HFFc6 (cell line): Measurements from ENCODE around the gene C18orf63. TPM values are rescaled to one million over a fixed set of nuclear protein-coding genes. Genes with fewer than 3 reads are reported as not detected.
"Not testable (repeated sequence)": the region's sequence is repeated elsewhere in the genome, so short reads cannot be mapped to it uniquely, and the experiment has no call there.

ENCODE experiments used
- DNase-seq: peaks from one replicate; pipeline ENCODE4 v3.0.0-alpha.2; 2018
- H3K27ac Mint-ChIP-seq: 2 replicates; pipeline ENCODE4 v1.8.0; 2020; ENCODE audit warnings: mild to moderate bottlenecking, mixed read lengths
- H3K27me3 Mint-ChIP-seq: 2 replicates; pipeline ENCODE4 v1.8.0; 2021; ENCODE audit warnings: mild to moderate bottlenecking, moderate library complexity, mixed read lengths; ENCODE audit not compliant: insufficient read depth
- H3K36me3 Mint-ChIP-seq: 2 replicates; pipeline ENCODE4 v1.8.0; 2021; ENCODE audit warnings: low read depth, mixed read lengths
- H3K4me1 Mint-ChIP-seq: 2 replicates; pipeline ENCODE4 v1.8.0; 2020; ENCODE audit warnings: low read depth, mixed read lengths
- H3K4me3 Mint-ChIP-seq: 2 replicates; pipeline ENCODE4 v1.8.0; 2020; ENCODE audit warnings: mild to moderate bottlenecking, moderate library complexity, mixed read lengths
- H3K9me3 Mint-ChIP-seq: 2 replicates; pipeline ENCODE4 v1.8.0; 2020; ENCODE audit warnings: mild to moderate bottlenecking, mixed read lengths
- CTCF ChIP-seq: fragments of 200-600 bp; sonication (generic); IDR thresholded peaks from 2 replicates; pipeline ENCODE4 v1.5.0; 2021; ENCODE audit warnings: antibody characterized with exemption, mild to moderate bottlenecking
- total RNA-seq, 6 experiments: library from RNA; stranded (reverse); fragmentation: NEBNext Ultra II Directional; extraction: Animal tissue kit (Norgen Biotek cat#: 25700); gene quantifications; 2 replicates in 1 of 6; 3 replicates in 5 of 6; pipeline ENCODE4 v1.2.3, GENCODE V29; 2021

C18orf63 gene
- total RNA-seq, 6 experiments from 2014 or later: not detected

DNA sequence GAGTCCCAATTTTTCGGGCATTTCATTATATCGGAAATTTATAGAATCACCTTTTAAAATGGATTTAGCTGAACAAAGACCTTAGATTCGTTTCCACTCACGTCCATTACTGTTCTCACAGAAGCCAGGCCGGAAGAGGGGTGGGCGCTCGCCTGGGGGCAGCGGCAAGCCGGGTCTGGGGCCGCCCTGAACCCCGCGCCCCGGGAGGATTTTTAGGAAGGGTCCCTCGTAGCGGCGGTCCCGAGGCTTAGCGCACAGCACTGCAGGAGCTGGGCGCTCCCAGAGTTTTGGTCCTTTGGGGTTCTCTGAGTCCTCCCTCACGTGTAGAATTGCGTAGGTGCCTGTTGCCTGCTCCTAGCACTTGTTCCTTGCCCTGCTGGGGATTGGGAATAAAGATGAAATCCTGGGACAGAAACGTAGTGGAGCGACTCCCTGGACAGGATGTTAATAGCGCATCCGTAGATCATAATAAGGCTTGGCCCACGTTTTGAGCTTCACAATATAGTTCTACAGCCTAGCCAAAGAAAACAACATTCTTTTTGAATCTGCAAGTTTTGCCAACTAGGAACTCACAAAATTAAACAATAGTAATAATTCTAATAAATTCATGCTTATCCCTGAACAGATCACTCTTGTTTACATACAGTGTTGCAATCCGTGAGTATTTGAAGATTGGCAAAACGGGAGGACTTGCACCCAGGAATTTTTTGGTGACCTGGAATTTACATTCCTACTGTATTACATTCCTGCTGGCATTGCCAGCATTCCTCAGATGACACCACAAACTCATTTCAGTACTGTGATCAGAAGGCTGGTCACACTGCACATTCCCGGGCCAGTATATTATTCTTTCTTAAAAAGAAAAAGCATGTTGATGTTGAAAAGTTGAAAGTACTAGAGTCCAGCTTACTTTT is 875 bp downstream of the C18orf63 start:
- no peak overlapping the region for H3K27ac Mint-ChIP-seq

GRCh38 chr18:74326231-74326630 is 10.6 kb downstream of the C18orf63 start:
- Mint-ChIP-seq H3K4me1 (no peaks in the 10 kb centered on the region), H3K9me3 (no peaks in the 10 kb centered on the region), H3K27ac (no peak overlapping the region), H3K4me3 (no peak overlapping the region), H3K27me3 (peaks cover 4% of the 10 kb centered on the region; the same call in 1 of the 2 replicates), H3K36me3 (no peaks in the 10 kb centered on the region)
- DNase-seq: no peak
- no peak for TF ChIP-seq CTCF

More for the DNA sequence above, 875 bp downstream of the C18orf63 start:
- no peaks in the 10 kb centered on the region for H3K36me3 Mint-ChIP-seq
- H3K4me3 Mint-ChIP-seq: no peak overlapping the region
- no peak for TF ChIP-seq CTCF
- DNase-seq: peak; percentile 86
- peaks cover 21% of the 10 kb centered on the region for H3K4me1 Mint-ChIP-seq
- peaks cover 4% of the 10 kb centered on the region for H3K27me3 Mint-ChIP-seq
- H3K9me3 Mint-ChIP-seq: no peaks in the 10 kb centered on the region

GRCh38 chr18:74326791-74327190 is 11.2 kb downstream of the C18orf63 start:
- not testable (repeated sequence) for H3K4me3 Mint-ChIP-seq, H3K4me1 Mint-ChIP-seq, H3K27ac Mint-ChIP-seq

DNA sequence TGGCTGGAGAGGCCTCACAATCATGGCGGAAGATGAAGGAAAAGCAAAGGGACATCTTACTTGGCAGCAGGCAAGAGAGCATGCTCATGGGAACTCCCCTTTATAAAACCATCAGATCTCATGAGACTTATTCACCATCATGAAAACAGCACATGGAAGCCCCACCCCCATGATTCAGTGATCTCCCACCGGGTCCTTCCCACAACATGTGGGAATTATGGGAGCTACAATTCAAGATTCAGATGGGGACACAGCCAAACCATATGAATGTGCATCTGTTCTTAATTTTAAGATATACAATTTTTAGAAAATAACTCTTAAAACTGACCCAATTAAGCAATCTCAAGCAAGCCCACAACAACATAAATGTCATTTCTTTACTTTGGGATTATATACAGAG is 12.6 kb downstream of the C18orf63 start:
- no peaks in the 10 kb centered on the region for H3K9me3 Mint-ChIP-seq

More at GRCh38 chr18:74326791-74327190, 11.2 kb downstream of the C18orf63 start:
- not testable (repeated sequence) for H3K36me3 Mint-ChIP-seq, DNase-seq, H3K9me3 Mint-ChIP-seq, H3K27me3 Mint-ChIP-seq

DNA sequence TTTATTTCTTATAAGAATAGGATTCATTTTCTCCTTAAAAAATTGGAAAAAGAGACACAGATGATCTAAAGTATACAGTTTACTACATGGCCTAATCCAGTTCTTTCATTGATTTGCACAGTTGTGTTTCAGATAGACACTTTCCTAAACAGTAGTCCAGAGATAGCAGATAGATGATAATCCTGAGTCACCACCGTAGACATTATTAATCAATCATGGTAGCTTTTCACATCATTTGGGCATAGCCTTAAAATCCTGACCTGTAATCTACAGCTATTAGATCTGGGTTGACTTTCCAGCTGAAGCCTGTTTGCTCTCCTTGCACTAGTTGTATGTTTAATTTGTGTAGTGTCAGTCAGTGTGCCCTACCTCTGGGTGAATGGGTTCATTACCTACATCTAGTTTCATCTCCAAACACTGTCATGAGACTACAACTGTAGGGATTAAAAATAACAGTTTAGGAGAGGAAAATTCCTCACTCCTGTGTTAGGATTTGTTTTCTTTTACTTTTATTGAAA is 14.1 kb downstream of the C18orf63 start:
- Mint-ChIP-seq H3K27ac (no peak overlapping the region), H3K4me3 (no peak overlapping the region), H3K36me3 (no peaks in the 10 kb centered on the region), H3K4me1 (no peaks in the 10 kb centered on the region), H3K9me3 (no peaks in the 10 kb centered on the region), H3K27me3 (peaks cover 5% of the 10 kb centered on the region)
- TF ChIP-seq CTCF: no peak
- no peak for DNase-seq

More for the DNA sequence above, 12.6 kb downstream of the C18orf63 start:
- no peak for DNase-seq
- Mint-ChIP-seq H3K27ac (no peak overlapping the region), H3K4me1 (no peaks in the 10 kb centered on the region), H3K27me3 (peaks cover 4% of the 10 kb centered on the region; the same call in 1 of the 2 replicates), H3K36me3 (no peaks in the 10 kb centered on the region), H3K4me3 (no peak overlapping the region)
- no peak for TF ChIP-seq CTCF

DNA sequence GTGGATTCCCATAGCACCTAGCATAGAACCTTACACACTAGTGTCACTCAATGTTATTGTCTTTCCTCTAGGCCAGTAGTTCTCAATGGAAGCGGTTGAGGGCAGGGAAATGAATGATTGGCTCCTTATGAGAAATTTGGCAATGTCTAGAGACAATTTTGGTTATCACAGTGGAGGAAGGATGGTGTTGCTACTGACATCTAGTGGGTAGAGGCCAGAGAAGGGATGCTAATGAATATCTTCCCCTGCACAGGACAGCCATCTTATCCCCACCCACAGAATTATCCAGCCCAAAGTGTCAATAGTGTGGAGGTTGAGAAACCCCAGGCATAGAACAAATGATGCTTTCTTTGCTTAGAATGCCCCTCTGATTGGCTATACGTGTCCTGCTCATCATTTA is 15.8 kb downstream of the C18orf63 start:
- no peaks in the 10 kb centered on the region for H3K4me1 Mint-ChIP-seq
- TF ChIP-seq CTCF: peak; percentile 74
- no peaks in the 10 kb centered on the region for H3K36me3 Mint-ChIP-seq
- H3K27me3 Mint-ChIP-seq: peaks cover 5% of the 10 kb centered on the region
- no peaks in the 10 kb centered on the region for H3K9me3 Mint-ChIP-seq
- peak; percentile 59 for DNase-seq
- H3K4me3 Mint-ChIP-seq: no peak overlapping the region
- H3K27ac Mint-ChIP-seq: no peak overlapping the region
